Mesothelial cell of epicardium (in vitro differentiated cells): ENCODE measurements around the gene DUOX1. TPM values are rescaled to one million over a fixed set of nuclear protein-coding genes. Genes with fewer than 3 reads are reported as not detected.

ENCODE experiments used
- DNase-seq, 2 experiments: peaks; one replicate each; pipeline ENCODE4 v3.0.0; 2021; ENCODE audit warnings: low spot score in 2 of 2; ENCODE audit not compliant: unreplicated experiment in 2 of 2
- H3K27ac Mint-ChIP-seq: 2 replicates; pipeline ENCODE4 v1.8.0; 2021; ENCODE audit warnings: mixed read lengths
- H3K27me3 Mint-ChIP-seq: 2 replicates; pipeline ENCODE4 v1.8.0; 2021; ENCODE audit warnings: low read depth, mixed read lengths
- H3K36me3 Mint-ChIP-seq: 2 replicates; pipeline ENCODE4 v1.8.0; 2021; ENCODE audit warnings: mixed read lengths
- H3K4me1 Mint-ChIP-seq: 2 replicates; pipeline ENCODE4 v1.8.0; 2021; ENCODE audit warnings: mixed read lengths
- H3K4me3 Mint-ChIP-seq: 2 replicates; pipeline ENCODE4 v1.8.0; 2021; ENCODE audit warnings: mild to moderate bottlenecking, moderate library complexity, mixed read lengths
- H3K9me3 Mint-ChIP-seq: 2 replicates; pipeline ENCODE4 v1.8.0; 2021; ENCODE audit warnings: mixed read lengths
- total RNA-seq: library from RNA; stranded (reverse); gene quantifications from 3 replicates; pipeline ENCODE4 v1.2.1, GENCODE V29; 2021
- TF ChIP-seq, protein P1 (sequence below): fragments of 200-600 bp; sonication (generic); IDR thresholded peaks from one replicate; pipeline ENCODE4 v1.5.0; 2021; ENCODE audit warnings: antibody characterized with exemption; ENCODE audit not compliant: unreplicated experiment

DUOX1 gene
- total RNA-seq, 1 donor from 2014 or later, result 7.2 TPM

DNA sequence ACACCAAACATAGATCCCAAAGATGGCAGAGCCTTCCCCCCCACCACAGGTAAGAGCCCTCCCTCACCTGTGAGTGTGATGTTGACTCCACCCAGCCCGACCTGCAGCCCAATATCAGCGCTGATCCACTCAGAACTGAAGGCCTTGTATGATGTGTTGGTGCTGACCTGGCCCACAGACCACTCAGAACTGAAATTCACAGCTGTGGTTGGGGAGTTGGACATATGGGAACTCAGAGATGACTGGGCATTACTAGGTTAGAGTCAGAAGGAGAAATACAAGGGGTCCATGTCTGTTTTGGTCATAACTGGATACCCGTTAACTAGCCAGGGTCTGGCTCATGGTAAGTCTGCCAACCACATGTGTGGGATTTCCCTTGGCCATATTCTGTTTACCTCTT, 8.8 kb upstream of the DUOX1 start:
- Mint-ChIP-seq H3K4me1 (peaks cover 7% of the 10 kb centered on the region), H3K27ac (no peak overlapping the region), H3K36me3 (no peaks in the 10 kb centered on the region), H3K27me3 (peaks cover 75% of the 10 kb centered on the region), H3K9me3 (no peaks in the 10 kb centered on the region), H3K4me3 (no peak overlapping the region)
- TF ChIP-seq, protein P1, sequence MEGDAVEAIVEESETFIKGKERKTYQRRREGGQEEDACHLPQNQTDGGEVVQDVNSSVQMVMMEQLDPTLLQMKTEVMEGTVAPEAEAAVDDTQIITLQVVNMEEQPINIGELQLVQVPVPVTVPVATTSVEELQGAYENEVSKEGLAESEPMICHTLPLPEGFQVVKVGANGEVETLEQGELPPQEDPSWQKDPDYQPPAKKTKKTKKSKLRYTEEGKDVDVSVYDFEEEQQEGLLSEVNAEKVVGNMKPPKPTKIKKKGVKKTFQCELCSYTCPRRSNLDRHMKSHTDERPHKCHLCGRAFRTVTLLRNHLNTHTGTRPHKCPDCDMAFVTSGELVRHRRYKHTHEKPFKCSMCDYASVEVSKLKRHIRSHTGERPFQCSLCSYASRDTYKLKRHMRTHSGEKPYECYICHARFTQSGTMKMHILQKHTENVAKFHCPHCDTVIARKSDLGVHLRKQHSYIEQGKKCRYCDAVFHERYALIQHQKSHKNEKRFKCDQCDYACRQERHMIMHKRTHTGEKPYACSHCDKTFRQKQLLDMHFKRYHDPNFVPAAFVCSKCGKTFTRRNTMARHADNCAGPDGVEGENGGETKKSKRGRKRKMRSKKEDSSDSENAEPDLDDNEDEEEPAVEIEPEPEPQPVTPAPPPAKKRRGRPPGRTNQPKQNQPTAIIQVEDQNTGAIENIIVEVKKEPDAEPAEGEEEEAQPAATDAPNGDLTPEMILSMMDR, result no peak
- DNase-seq, result no peak

GRCh38 chr15:45121706-45122417, 7.9 kb upstream of the DUOX1 start:
- Mint-ChIP-seq H3K4me1 (peaks cover 7% of the 10 kb centered on the region), H3K9me3 (no peaks in the 10 kb centered on the region), H3K4me3 (no peak overlapping the region), H3K36me3 (no peaks in the 10 kb centered on the region), H3K27ac (peak overlapping the region; percentile 35), H3K27me3 (peaks cover 76% of the 10 kb centered on the region)
- no peak for DNase-seq
- TF ChIP-seq, protein P1, result no peak

GRCh38 chr15:45122719-45123118, 7.1 kb upstream of the DUOX1 start:
- H3K27me3 Mint-ChIP-seq, result peaks cover 73% of the 10 kb centered on the region

DNA sequence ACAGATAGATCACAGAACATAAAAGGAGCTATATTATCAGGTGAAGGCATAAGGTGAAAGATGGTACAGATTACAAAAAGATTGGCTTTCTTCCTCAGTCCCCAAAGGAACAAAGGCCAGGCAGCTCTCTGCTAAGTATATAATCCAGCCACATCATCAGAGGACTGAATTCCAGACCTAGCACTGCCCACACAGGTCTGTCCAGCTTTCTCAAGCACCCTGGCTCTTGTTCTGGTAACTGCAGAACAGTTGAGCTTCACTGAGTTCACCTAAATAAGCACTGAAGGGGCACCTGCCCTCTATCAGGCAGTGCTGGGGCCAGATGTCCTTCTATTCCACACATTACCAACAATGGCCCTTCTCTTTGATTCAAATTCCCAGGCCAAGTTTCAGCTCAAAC, 6.4 kb upstream of the DUOX1 start:
- Mint-ChIP-seq H3K27me3 (peaks cover 74% of the 10 kb centered on the region), H3K4me1 (peaks cover 7% of the 10 kb centered on the region), H3K27ac (no peak overlapping the region), H3K9me3 (no peaks in the 10 kb centered on the region), H3K4me3 (no peak overlapping the region), H3K36me3 (no peaks in the 10 kb centered on the region)
- DNase-seq, result no peak
- TF ChIP-seq, protein P1, result no peak

More at GRCh38 chr15:45122719-45123118, 7.1 kb upstream of the DUOX1 start:
- peaks cover 7% of the 10 kb centered on the region for H3K4me1 Mint-ChIP-seq
- H3K4me3 Mint-ChIP-seq, result no peak overlapping the region
- H3K9me3 Mint-ChIP-seq, result no peaks in the 10 kb centered on the region
- no peak overlapping the region for H3K27ac Mint-ChIP-seq
- TF ChIP-seq, protein P1, result no peak
- H3K36me3 Mint-ChIP-seq, result no peaks in the 10 kb centered on the region
- no peak for DNase-seq

DNA sequence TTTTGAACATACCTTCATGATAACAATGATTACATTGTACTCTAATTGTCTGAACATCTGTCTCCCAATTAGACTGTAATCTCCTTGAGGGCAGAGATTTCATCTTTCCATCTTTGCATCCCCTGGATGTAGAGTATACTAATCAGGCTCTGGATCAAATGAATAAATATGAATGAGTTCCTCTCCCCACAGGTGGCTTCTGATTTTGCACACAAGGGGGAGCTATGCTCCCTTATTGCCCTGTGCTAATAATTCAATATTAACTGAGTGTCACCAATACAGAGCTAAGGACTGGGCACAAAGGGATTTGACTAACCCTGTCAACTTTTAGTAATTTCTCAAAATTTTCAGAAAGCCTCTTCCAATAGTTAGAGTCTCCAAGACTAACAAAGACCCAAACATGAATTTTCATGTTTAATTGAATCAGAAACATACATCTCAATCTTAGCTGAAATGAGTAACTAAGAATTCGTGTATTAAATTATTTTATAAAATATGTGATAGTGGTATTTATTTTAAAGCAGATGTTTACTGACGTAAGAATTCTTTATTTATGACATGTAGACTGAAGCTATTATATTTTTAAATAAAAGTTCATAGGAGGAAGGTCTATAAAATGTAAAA, 3.1 kb upstream of the DUOX1 start:
- no peak overlapping the region for H3K4me3 Mint-ChIP-seq
- H3K9me3 Mint-ChIP-seq, result no peaks in the 10 kb centered on the region
- no peaks in the 10 kb centered on the region for H3K36me3 Mint-ChIP-seq
- peaks cover 87% of the 10 kb centered on the region for H3K27me3 Mint-ChIP-seq
- peaks cover 14% of the 10 kb centered on the region for H3K4me1 Mint-ChIP-seq
- DNase-seq, result no peak
- TF ChIP-seq, protein P1, result peak; percentile 27
- H3K27ac Mint-ChIP-seq, result no peak overlapping the region
